ENCODE measurements around the gene SLCO1B3. TPM values are rescaled to one million over a fixed set of nuclear protein-coding genes. Genes with fewer than 3 reads are reported as not detected.

The SLCO1B3 gene
- total and polyA plus RNA-seq, 2 experiments from 2014 or later: 0.17 TPM; not detected in 1

DNA sequence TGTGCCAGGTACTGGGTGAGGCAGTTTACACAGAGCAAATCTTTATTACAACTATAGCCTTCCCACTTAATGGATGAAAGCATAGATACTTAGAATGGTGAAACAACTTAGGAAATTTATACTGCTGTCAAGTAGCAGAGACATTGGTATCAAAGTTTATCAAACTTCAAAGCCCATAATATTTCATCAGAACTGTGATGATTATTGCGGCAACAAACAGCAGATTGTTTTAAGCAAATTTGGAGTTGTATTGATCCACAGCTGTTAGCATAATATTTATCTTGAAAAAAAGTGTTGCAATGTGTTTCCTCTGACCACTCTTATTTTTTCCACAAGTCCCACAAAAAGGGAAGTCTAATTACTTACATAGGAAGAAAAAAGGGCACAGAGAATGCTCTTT is 2.0 kb upstream of the SLCO1B3 start:
- H3K36me3 Mint-ChIP-seq (ENCODE audit: low read depth): peaks cover 3% of the 10 kb centered on the region; the same call in 2 of the 3 replicates
- Histone ChIP-seq H3F3A (replicated peaks; ENCODE audit: low read depth) (no peaks in the 10 kb centered on the region), H2AFZ (no peak overlapping the region), H3K36me3 (ENCODE audit: insufficient read depth) (no peaks in the 10 kb centered on the region), H3K9me2 (ENCODE audit: insufficient read depth) (no peaks in the 10 kb centered on the region), H3K79me2 (replicated peaks; ENCODE audit: insufficient read depth) (no peaks in the 10 kb centered on the region), H3K27me3 (ENCODE audit: insufficient read depth) (no peaks in the 10 kb centered on the region), H3K27ac (ENCODE audit: low read depth) (no peak overlapping the region), H3K4me3 (no peak overlapping the region), H4K20me1 (replicated peaks; ENCODE audit: insufficient read depth) (no peaks in the 10 kb centered on the region), H3K4me1 (ENCODE audit: insufficient read depth) (no peaks in the 10 kb centered on the region), H3K4me2 (no peak overlapping the region)
- peaks cover 9% of the 10 kb centered on the region for H3K9me3 Mint-ChIP-seq
- no peak for ATAC-seq
- no peak overlapping the region for H3K4me3 Mint-ChIP-seq
- no peak overlapping the region for H3K27ac Mint-ChIP-seq
- no peaks in the 10 kb centered on the region for H3K4me1 Mint-ChIP-seq
- TF ChIP-seq CREB1 (CRISPR knock-in tag; IDR thresholded peaks at IDR 0.05; ENCODE audit: low read depth) (no peak), POLR2AphosphoS5 (IDR thresholded peaks at IDR 0.05; ENCODE audit: low read depth) (no peak), STAT1 (IDR thresholded peaks at IDR 0.05; ENCODE audit: unreplicated experiment) (no peak), EZH2phosphoT487 (IDR thresholded peaks at IDR 0.05; ENCODE audit: unreplicated experiment) (no peak), ZNF114 (CRISPR knock-in tag; IDR thresholded peaks at IDR 0.05) (no peak), EZH2 (IDR thresholded peaks at IDR 0.05; ENCODE audit: low read depth, unreplicated experiment) (no peak), ZNF331 (CRISPR knock-in tag; IDR thresholded peaks at IDR 0.05; ENCODE audit: low read depth) (no peak), NANOG (IDR thresholded peaks at IDR 0.05; ENCODE audit: borderline replicate concordance) (no peak), JUNB (IDR thresholded peaks at IDR 0.05; ENCODE audit: unreplicated experiment) (no peak)
- TF ChIP-seq, protein P1, sequence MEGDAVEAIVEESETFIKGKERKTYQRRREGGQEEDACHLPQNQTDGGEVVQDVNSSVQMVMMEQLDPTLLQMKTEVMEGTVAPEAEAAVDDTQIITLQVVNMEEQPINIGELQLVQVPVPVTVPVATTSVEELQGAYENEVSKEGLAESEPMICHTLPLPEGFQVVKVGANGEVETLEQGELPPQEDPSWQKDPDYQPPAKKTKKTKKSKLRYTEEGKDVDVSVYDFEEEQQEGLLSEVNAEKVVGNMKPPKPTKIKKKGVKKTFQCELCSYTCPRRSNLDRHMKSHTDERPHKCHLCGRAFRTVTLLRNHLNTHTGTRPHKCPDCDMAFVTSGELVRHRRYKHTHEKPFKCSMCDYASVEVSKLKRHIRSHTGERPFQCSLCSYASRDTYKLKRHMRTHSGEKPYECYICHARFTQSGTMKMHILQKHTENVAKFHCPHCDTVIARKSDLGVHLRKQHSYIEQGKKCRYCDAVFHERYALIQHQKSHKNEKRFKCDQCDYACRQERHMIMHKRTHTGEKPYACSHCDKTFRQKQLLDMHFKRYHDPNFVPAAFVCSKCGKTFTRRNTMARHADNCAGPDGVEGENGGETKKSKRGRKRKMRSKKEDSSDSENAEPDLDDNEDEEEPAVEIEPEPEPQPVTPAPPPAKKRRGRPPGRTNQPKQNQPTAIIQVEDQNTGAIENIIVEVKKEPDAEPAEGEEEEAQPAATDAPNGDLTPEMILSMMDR (conservative IDR thresholded peaks at IDR 0.05; ENCODE audit: low read depth in 2 of 2): no peak
- TF ChIP-seq, protein P2, sequence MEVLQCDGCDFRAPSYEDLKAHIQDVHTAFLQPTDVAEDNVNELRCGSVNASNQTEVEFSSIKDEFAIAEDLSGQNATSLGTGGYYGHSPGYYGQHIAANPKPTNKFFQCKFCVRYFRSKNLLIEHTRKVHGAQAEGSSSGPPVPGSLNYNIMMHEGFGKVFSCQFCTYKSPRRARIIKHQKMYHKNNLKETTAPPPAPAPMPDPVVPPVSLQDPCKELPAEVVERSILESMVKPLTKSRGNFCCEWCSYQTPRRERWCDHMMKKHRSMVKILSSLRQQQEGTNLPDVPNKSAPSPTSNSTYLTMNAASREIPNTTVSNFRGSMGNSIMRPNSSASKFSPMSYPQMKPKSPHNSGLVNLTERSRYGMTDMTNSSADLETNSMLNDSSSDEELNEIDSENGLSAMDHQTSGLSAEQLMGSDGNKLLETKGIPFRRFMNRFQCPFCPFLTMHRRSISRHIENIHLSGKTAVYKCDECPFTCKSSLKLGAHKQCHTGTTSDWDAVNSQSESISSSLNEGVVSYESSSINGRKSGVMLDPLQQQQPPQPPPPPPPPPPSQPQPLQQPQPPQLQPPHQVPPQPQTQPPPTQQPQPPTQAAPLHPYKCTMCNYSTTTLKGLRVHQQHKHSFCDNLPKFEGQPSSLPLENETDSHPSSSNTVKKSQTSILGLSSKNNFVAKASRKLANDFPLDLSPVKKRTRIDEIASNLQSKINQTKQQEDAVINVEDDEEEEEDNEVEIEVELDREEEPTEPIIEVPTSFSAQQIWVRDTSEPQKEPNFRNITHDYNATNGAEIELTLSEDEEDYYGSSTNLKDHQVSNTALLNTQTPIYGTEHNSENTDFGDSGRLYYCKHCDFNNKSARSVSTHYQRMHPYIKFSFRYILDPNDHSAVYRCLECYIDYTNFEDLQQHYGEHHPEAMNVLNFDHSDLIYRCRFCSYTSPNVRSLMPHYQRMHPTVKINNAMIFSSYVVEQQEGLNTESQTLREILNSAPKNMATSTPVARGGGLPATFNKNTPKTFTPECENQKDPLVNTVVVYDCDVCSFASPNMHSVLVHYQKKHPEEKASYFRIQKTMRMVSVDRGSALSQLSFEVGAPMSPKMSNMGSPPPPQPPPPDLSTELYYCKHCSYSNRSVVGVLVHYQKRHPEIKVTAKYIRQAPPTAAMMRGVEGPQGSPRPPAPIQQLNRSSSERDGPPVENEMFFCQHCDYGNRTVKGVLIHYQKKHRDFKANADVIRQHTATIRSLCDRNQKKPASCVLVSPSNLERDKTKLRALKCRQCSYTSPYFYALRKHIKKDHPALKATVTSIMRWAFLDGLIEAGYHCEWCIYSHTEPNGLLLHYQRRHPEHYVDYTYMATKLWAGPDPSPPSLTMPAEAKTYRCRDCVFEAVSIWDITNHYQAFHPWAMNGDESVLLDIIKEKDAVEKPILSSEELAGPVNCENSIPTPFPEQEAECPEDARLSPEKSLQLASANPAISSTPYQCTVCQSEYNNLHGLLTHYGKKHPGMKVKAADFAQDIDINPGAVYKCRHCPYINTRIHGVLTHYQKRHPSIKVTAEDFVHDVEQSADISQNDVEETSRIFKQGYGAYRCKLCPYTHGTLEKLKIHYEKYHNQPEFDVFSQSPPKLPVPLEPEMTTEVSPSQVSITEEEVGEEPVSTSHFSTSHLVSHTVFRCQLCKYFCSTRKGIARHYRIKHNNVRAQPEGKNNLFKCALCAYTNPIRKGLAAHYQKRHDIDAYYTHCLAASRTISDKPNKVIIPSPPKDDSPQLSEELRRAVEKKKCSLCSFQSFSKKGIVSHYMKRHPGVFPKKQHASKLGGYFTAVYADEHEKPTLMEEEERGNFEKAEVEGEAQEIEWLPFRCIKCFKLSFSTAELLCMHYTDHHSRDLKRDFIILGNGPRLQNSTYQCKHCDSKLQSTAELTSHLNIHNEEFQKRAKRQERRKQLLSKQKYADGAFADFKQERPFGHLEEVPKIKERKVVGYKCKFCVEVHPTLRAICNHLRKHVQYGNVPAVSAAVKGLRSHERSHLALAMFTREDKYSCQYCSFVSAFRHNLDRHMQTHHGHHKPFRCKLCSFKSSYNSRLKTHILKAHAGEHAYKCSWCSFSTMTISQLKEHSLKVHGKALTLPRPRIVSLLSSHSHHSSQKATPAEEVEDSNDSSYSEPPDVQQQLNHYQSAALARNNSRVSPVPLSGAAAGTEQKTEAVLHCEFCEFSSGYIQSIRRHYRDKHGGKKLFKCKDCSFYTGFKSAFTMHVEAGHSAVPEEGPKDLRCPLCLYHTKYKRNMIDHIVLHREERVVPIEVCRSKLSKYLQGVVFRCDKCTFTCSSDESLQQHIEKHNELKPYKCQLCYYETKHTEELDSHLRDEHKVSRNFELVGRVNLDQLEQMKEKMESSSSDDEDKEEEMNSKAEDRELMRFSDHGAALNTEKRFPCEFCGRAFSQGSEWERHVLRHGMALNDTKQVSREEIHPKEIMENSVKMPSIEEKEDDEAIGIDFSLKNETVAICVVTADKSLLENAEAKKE (CRISPR knock-in tag; IDR thresholded peaks at IDR 0.05): no peak
- TF ChIP-seq, protein P3, sequence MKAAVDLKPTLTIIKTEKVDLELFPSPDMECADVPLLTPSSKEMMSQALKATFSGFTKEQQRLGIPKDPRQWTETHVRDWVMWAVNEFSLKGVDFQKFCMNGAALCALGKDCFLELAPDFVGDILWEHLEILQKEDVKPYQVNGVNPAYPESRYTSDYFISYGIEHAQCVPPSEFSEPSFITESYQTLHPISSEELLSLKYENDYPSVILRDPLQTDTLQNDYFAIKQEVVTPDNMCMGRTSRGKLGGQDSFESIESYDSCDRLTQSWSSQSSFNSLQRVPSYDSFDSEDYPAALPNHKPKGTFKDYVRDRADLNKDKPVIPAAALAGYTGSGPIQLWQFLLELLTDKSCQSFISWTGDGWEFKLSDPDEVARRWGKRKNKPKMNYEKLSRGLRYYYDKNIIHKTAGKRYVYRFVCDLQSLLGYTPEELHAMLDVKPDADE (IDR thresholded peaks at IDR 0.05): no peak
- TF ChIP-seq, protein P4, sequence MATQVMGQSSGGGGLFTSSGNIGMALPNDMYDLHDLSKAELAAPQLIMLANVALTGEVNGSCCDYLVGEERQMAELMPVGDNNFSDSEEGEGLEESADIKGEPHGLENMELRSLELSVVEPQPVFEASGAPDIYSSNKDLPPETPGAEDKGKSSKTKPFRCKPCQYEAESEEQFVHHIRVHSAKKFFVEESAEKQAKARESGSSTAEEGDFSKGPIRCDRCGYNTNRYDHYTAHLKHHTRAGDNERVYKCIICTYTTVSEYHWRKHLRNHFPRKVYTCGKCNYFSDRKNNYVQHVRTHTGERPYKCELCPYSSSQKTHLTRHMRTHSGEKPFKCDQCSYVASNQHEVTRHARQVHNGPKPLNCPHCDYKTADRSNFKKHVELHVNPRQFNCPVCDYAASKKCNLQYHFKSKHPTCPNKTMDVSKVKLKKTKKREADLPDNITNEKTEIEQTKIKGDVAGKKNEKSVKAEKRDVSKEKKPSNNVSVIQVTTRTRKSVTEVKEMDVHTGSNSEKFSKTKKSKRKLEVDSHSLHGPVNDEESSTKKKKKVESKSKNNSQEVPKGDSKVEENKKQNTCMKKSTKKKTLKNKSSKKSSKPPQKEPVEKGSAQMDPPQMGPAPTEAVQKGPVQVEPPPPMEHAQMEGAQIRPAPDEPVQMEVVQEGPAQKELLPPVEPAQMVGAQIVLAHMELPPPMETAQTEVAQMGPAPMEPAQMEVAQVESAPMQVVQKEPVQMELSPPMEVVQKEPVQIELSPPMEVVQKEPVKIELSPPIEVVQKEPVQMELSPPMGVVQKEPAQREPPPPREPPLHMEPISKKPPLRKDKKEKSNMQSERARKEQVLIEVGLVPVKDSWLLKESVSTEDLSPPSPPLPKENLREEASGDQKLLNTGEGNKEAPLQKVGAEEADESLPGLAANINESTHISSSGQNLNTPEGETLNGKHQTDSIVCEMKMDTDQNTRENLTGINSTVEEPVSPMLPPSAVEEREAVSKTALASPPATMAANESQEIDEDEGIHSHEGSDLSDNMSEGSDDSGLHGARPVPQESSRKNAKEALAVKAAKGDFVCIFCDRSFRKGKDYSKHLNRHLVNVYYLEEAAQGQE (IDR thresholded peaks at IDR 0.05; ENCODE audit: unreplicated experiment): no peak
- no peaks in the 10 kb centered on the region for H3K27me3 Mint-ChIP-seq (ENCODE audit: insufficient read depth, low read depth, poor library complexity)
- no peak for DNase-seq (ENCODE audit: low spot score)

All from GM23338 (cell line).